ENCODE data around the gene NCKAP5.

- TF ChIP-seq, protein P1, sequence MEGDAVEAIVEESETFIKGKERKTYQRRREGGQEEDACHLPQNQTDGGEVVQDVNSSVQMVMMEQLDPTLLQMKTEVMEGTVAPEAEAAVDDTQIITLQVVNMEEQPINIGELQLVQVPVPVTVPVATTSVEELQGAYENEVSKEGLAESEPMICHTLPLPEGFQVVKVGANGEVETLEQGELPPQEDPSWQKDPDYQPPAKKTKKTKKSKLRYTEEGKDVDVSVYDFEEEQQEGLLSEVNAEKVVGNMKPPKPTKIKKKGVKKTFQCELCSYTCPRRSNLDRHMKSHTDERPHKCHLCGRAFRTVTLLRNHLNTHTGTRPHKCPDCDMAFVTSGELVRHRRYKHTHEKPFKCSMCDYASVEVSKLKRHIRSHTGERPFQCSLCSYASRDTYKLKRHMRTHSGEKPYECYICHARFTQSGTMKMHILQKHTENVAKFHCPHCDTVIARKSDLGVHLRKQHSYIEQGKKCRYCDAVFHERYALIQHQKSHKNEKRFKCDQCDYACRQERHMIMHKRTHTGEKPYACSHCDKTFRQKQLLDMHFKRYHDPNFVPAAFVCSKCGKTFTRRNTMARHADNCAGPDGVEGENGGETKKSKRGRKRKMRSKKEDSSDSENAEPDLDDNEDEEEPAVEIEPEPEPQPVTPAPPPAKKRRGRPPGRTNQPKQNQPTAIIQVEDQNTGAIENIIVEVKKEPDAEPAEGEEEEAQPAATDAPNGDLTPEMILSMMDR (IDR thresholded peaks at IDR 0.05) = no peak
- TF ChIP-seq EZH2 (IDR thresholded peaks at IDR 0.05; ENCODE audit: borderline replicate concordance, insufficient read depth, low read depth, low read length, poor library complexity, severe bottlenecking) = no peak
Observed at GRCh38 chr2:133082034-133082433, 486.2 kb downstream of the NCKAP5 start.
